22Rv1 (cell line): Measurements from ENCODE around the gene CBY3.

Experiments used
- CTCF ChIP-seq: fragments of 450-650 bp; IDR thresholded peaks from 2 replicates; pipeline ENCODE4 v1.5.1; 2017; ENCODE audit warnings: mild to moderate bottlenecking
- ZFX ChIP-seq: fragments of 450-650 bp; IDR thresholded peaks from 2 replicates; pipeline ENCODE4 v1.6.1; 2017; ENCODE audit warnings: antibody characterized with exemption, borderline replicate concordance

GRCh38 chr5:179668391-179668790 lies 12.4 kb downstream of the CBY3 start:
- TF ChIP-seq CTCF: peak; percentile 87
- no peak for TF ChIP-seq ZFX
